ENCODE data around the gene LMO1.

The LMO1 gene

DNA sequence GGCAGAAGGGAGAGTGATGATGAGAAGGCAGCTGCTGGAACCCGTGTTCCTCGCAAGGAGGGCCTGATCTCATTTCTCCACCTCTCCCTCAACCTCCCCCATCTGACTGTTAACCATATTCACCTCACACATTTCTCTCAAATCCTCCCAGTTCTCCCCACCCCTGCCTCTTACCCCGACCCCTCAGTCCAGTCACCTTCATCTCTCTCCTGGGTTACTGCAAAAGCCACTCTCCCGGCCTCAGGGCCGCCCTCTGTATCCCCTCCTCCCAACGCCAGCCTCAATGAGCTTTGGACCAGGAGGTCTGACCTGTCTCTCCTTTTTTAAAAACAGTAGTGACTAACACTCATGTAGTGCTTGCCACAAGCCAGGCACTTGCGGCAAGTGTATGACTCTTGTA, 29.5 kb upstream of the LMO1 start:
- H3K4me3 ChIP-seq (ENCODE audit: low read depth, low read length) = no peak overlapping the region
- no peak for DNase-seq (ENCODE audit: low read depth)
- TF ChIP-seq, protein P1, sequence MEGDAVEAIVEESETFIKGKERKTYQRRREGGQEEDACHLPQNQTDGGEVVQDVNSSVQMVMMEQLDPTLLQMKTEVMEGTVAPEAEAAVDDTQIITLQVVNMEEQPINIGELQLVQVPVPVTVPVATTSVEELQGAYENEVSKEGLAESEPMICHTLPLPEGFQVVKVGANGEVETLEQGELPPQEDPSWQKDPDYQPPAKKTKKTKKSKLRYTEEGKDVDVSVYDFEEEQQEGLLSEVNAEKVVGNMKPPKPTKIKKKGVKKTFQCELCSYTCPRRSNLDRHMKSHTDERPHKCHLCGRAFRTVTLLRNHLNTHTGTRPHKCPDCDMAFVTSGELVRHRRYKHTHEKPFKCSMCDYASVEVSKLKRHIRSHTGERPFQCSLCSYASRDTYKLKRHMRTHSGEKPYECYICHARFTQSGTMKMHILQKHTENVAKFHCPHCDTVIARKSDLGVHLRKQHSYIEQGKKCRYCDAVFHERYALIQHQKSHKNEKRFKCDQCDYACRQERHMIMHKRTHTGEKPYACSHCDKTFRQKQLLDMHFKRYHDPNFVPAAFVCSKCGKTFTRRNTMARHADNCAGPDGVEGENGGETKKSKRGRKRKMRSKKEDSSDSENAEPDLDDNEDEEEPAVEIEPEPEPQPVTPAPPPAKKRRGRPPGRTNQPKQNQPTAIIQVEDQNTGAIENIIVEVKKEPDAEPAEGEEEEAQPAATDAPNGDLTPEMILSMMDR (conservative IDR thresholded peaks at IDR 0.05; ENCODE audit: low read depth, low read length) = no peak

DNA sequence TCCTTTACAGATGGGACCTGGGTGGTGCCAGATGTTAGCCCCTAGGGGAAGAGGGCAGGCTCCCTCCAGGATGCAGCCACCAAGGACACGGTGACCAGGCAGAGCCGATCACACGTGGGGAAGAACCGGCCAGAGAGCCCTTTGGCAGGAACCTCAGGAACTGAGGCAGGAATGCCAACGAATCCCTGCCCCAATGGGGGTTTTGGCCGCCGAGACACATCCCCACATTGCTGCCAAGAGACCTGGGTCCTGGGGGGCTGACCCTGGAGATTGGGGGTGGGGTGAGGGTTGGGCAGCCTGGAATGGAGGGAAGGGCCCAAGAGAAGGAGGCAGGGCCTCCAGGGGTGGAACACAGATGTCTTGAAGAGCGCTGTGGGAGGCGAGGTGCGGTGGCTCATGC, 28.7 kb upstream of the LMO1 start:
- TF ChIP-seq, protein P1 (conservative IDR thresholded peaks at IDR 0.05; ENCODE audit: low read depth, low read length) = no peak
- DNase-seq (ENCODE audit: low read depth) = no peak
- no peak overlapping the region for H3K4me3 ChIP-seq (ENCODE audit: low read depth, low read length)

DNA sequence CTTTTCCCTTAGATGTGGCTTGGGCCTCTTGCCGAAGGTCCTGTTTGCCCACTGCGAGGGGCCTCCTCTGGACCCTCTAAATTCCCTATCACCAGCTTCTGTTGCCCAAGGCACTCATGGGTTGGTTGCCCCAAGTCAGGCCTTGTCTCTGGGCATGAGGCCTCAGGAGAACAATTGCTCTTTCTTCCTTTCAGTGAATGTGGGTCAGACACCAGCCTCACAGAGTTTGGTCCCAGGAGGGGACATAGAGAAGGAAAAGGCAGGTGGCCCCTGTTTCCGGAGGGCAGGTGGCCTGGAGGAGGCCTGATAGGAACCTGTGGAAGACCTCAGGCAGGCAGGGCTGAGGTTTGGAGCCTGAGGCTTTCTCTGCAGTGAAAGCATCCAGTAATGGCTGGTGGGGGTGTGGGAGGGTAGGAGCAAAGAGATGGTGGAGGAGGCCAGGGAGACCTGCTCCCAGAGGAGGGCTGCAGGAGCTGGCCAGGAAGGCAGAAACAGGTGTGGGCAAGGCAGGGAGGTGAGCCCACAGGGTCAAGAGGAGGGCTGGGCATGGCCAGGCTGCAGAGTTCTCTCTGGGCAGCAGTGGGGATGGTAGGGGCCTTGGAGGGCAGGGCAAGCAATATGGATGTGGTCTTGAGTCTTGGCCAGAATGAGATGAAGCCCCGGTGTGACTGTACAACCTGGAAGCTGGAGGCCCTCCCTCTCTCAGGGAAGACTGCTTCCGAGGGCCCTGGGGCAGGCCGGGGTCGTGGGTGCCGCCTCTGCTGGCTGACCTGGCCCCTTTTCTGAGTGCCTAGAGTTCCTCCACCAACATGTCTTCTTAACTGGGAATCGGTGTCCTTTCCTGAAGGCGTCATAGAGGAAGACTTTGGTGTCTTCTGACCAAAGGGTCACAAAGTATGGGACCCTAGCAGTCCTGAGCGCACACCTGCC, 28.0 kb upstream of the LMO1 start:
- no peak for DNase-seq (ENCODE audit: low read depth)
- no peak overlapping the region for H3K4me3 ChIP-seq (ENCODE audit: low read depth, low read length)
- TF ChIP-seq, protein P1 (conservative IDR thresholded peaks at IDR 0.05; ENCODE audit: low read depth, low read length) = no peak

DNA sequence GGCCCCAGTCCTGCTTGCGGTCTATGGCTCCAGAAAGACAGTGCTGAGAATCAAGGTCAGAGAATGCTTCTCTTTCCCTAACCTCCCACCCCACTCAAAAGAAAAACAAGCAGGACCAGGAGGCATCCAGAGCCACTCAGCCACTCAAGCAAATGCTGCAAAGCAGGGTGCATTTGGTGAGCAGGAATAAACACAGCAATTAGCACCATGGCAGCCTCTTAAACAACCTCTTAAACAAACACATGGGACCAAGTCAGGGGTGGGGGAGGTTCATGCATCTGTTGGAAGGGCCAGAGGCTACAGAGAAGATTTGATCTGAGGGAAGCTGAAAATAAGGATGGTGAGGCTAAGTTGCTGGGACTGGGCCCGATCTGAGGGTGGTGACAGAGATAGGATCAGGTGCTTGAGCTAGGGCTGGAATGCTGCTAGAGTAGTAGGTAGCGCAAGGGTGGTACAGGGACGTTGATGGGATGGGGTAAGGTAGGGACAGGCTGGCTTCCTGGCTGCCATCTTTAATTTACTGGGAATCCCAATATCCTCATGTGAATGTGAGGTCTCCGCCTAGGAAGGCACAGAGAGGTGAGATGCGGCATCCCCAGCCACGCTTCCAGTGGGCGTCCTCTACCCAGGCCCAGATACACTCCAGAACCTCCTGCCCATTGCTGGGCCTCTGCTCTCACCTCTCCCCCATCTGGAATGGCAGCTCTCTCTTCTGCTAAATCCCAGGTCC, 26.6 kb upstream of the LMO1 start:
- TF ChIP-seq, protein P1 (conservative IDR thresholded peaks at IDR 0.05; ENCODE audit: low read depth, low read length) = no peak
- H3K4me3 ChIP-seq (ENCODE audit: low read depth, low read length) = no peak overlapping the region
- no peak for DNase-seq (ENCODE audit: low read depth)

DNA sequence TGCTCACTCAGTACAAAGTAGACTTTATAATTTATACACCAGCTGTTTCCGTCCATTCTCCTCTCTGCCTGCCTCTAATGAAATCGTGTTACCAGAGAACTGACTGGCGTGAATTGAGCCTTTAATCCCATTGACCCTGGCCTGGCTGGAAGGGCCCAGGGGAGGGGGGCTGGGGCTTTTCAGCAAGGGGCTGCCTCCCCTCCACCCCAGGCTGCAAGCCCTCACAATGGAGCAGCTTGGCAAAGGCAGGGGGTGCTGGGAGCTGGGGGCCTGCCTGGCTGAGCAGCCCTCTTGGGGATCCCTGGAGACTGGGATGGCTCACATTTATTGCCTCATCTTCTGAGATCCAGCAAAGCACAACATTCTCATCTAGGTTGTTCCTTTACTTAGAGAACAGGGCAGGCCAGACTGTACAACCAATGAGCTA, 25.8 kb upstream of the LMO1 start:
- TF ChIP-seq, protein P1 (conservative IDR thresholded peaks at IDR 0.05; ENCODE audit: low read depth, low read length) = no peak
- no peak for DNase-seq (ENCODE audit: low read depth)
- no peak overlapping the region for H3K4me3 ChIP-seq (ENCODE audit: low read depth, low read length)

DNA sequence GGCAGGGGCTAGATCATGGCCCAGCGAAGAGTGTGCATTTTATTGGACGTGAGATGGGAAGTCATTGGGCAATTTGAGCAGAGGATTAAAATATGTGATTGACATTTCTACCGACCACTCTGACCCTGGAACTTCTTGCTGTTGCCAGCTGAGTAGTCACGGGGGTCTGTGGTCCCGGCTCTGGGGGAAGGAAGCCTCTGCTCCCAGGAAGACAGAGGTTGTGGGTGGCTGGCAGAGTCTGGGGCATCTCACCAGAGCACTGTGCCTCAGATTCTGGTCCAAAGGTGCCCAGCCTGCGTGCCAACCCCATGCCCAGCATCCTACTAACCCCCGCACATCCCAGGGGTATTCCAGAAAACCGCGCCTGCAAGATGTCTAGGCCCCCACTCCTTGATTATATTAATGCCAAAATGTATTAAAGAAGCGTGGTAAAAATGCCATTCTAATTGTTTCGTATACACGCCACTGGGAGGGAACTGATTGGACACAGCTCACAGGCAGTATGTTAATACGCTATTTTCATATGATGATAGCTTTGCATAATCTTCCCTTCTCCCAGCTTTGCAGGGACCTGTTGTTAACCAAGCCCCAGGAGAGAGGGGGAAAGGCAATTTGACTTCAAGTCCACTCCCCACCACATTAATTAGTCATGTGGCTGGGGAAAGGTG, 25.3 kb upstream of the LMO1 start:
- H3K4me3 ChIP-seq (ENCODE audit: low read depth, low read length) = no peak overlapping the region
- DNase-seq (ENCODE audit: low read depth) = no peak
- TF ChIP-seq, protein P1 (conservative IDR thresholded peaks at IDR 0.05; ENCODE audit: low read depth, low read length) = no peak

All from choroid plexus epithelial cell (primary cell).